ENCODE measurements around the gene MVB12B.

The MVB12B gene

DNA sequence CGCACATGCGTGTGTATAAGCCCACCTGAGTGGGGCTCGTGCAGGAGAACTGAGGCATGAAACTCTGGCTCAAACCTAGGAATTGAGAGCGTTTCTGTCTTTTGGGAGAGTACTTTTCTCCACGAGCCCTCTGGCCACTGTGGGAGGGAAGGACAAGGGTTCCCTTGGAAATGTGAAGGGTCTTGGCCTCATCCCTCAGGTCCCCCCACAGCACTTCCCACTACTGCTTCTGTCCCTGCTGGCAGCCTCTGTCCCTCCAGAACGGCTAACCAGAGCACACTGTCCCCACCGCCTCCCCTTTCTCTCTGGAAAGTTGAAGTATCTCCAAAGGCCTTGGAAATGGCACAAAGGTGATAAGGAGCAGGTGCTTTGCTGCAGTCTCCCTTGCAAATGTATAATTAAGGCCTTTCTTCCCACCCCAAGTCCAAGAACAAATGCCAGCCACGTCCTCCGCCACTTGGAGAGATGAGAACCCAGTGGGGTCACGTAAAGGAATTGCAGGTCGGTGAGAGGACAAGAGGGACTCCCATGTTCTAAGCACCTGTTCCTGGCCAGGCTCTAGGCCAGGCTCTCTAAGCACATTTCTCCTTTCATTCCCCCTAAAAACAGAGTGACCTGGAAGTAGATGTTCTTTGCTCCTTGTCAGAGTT lies 179.2 kb downstream of the MVB12B start:
- no peak overlapping the region for H3K9ac ChIP-seq (ENCODE audit: low read length in 5 of 5)
- H3K27ac ChIP-seq (ENCODE audit: low read depth, low read length) = no peak overlapping the region
- H3K4me1 ChIP-seq (ENCODE audit: control insufficient read depth in 5 of 5, insufficient read depth in 5 of 5, low read length in 5 of 5) = peaks cover 0 to 4% (median 3%) of the 10 kb centered on the region in 5 donors
- no peak overlapping the region for H3K4me3 ChIP-seq (ENCODE audit: low read depth in 1 of 5, low read length in 5 of 5)
- H3K36me3 ChIP-seq (ENCODE audit: control insufficient read depth in 5 of 5, insufficient read depth in 5 of 5, low read length in 5 of 5) = peaks cover 0 to 31% (median 16%) of the 10 kb centered on the region in 5 donors
- no peaks in the 10 kb centered on the region for H3K9me3 ChIP-seq (ENCODE audit: control insufficient read depth in 5 of 5, low read length in 5 of 5)
- peaks cover 0 to 12% (median 6%) of the 10 kb centered on the region in 5 donors for H3K27me3 ChIP-seq (ENCODE audit: control insufficient read depth in 5 of 5, insufficient read depth in 4 of 5, low read length in 5 of 5)

DNA sequence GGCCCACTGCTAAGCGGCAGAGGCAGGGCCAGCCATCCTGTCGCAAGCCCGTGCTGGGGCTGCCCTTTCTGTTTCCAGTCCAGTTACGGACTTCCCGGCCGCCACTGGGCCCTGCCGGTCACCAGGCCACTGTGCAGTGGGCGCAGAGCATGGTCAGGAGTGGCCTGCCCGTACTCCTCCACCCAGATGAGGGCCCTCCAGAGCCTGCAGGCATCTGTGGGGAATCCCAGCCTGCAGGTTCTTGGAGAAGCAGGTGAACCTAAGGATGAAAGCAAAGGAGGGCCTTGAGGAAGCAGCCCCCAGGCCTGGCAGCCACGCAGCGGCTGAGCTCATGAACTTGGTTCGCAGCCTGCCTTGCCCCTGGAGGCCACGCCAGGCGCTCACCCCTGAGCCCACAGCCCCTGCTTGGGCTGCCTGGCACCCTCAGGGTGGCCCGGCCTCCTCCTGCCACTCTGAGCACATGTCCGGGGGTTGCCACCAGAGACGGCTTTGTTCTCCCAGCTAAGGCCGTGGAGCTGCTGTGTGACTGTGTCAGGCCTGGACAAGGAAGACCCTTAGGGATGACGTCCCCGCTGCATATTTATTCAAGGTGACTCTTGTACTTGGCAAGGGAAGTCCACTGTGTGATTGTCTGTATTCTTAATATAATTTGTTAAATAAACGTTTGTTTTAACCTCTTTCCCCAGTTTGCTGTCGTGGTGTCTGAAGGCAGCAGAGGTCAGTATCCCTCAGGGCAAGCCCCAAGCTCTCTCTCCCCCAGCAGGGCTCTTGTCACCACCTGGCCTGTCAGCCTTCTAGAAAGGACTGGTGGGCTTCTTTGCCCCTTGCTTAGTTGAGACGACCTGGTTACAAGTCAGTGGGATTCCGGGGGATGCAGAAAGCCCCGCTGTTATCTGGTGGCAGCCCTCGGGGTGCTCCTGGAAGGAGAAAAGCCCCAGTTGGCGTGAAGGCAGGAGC lies 180.0 kb downstream of the MVB12B start:
- peaks cover 0 to 12% (median 8%) of the 10 kb centered on the region in 5 donors for H3K27me3 ChIP-seq (ENCODE audit: control insufficient read depth in 5 of 5, insufficient read depth in 4 of 5, low read length in 5 of 5)
- H3K36me3 ChIP-seq (ENCODE audit: control insufficient read depth in 5 of 5, insufficient read depth in 5 of 5, low read length in 5 of 5) = peaks cover 0 to 31% (median 16%) of the 10 kb centered on the region in 5 donors
- no peak overlapping the region for H3K4me3 ChIP-seq (ENCODE audit: low read depth in 1 of 5, low read length in 5 of 5)
- no peaks in the 10 kb centered on the region for H3K4me1 ChIP-seq (ENCODE audit: control insufficient read depth in 5 of 5, insufficient read depth in 5 of 5, low read length in 5 of 5)
- no peak overlapping the region for H3K9ac ChIP-seq (ENCODE audit: low read length in 5 of 5)
- no peaks in the 10 kb centered on the region for H3K9me3 ChIP-seq (ENCODE audit: control insufficient read depth in 5 of 5, low read length in 5 of 5)
- H3K27ac ChIP-seq (ENCODE audit: low read depth, low read length) = no peak overlapping the region

DNA sequence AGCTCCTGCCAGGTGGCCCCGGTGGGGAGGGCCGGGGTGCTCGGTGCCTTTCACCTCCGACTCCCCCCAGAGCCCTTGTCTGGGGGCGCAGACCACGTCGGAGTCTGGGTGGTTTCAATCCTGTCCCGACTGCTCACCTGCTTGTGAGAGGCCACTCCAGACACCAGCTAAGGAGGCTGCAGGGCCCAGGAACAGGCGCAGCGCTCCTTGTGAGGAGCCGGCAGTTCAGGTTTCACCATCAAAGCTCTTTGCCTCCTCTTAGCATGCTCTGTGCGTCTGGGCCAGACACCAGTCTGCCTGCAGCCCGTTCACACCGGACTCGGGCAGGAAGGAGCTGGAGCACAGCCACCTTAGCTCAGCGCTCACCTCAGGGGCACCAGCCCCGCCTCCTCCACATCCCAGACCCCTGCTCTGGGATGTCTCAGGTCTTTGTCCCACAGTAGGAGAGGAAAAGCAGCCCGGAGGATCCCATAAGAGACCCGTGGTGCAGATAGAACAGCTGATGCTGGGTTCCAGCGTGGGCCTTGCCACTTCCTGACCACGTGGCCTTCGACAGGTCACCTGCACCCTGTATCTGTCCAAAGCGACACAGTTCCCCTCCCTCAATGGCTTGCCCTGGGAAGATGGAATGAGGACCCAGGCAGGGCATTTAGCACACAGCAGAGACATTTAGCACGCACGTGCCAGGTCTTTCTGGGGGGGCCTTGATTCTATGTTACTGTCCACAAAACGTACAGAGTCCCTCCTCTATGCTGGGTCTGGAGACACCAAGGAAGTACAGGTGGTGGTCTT lies 180.9 kb downstream of the MVB12B start:
- H3K9me3 ChIP-seq (ENCODE audit: control insufficient read depth in 5 of 5, low read length in 5 of 5) = no peaks in the 10 kb centered on the region
- H3K4me1 ChIP-seq (ENCODE audit: control insufficient read depth in 5 of 5, insufficient read depth in 5 of 5, low read length in 5 of 5) = no peaks in the 10 kb centered on the region
- peaks cover 0 to 12% (median 9%) of the 10 kb centered on the region in 5 donors for H3K27me3 ChIP-seq (ENCODE audit: control insufficient read depth in 5 of 5, insufficient read depth in 4 of 5, low read length in 5 of 5)
- peaks cover 0 to 30% (median 16%) of the 10 kb centered on the region in 5 donors for H3K36me3 ChIP-seq (ENCODE audit: control insufficient read depth in 5 of 5, insufficient read depth in 5 of 5, low read length in 5 of 5)
- no peak overlapping the region for H3K4me3 ChIP-seq (ENCODE audit: low read depth in 1 of 5, low read length in 5 of 5)
- H3K9ac ChIP-seq (ENCODE audit: low read length in 5 of 5) = no peak overlapping the region
- no peak overlapping the region for H3K27ac ChIP-seq (ENCODE audit: low read depth, low read length)

GRCh38 chr9:126508171-126508591 lies 181.6 kb downstream of the MVB12B start:
- H3K9ac ChIP-seq (ENCODE audit: low read length in 5 of 5) = no peak overlapping the region
- no peaks in the 10 kb centered on the region for H3K4me1 ChIP-seq (ENCODE audit: control insufficient read depth in 5 of 5, insufficient read depth in 5 of 5, low read length in 5 of 5)
- H3K36me3 ChIP-seq (ENCODE audit: control insufficient read depth in 5 of 5, insufficient read depth in 5 of 5, low read length in 5 of 5) = peaks cover 0 to 23% (median 15%) of the 10 kb centered on the region in 5 donors
- H3K27me3 ChIP-seq (ENCODE audit: control insufficient read depth in 5 of 5, insufficient read depth in 4 of 5, low read length in 5 of 5) = peaks cover 2 to 14% (median 10%) of the 10 kb centered on the region in 5 donors
- H3K4me3 ChIP-seq (ENCODE audit: low read depth in 1 of 5, low read length in 5 of 5) = no peak overlapping the region
- no peaks in the 10 kb centered on the region for H3K9me3 ChIP-seq (ENCODE audit: control insufficient read depth in 5 of 5, low read length in 5 of 5)
- H3K27ac ChIP-seq (ENCODE audit: low read depth, low read length) = no peak overlapping the region

DNA sequence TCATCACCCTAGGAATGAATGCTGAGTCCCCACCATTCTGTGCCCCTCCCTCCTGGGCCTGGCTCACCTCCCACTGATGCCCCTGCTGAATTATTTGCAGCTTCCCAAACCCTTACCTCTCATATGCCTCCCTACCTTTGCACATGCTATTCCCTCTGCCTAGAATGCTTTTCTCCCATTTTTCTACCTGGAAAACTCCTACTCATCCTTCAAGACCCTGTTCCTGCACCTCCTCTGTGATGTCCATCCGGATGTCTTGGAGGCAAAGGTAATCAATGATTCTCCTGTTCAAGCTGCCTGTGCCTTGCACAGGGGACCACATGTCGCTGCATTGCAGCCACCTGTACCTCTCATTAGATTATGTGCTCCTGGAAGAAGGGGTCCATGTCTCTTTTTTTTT lies 182.3 kb downstream of the MVB12B start:
- H3K27me3 ChIP-seq (ENCODE audit: control insufficient read depth in 5 of 5, insufficient read depth in 4 of 5, low read length in 5 of 5) = peaks cover 9 to 22% (median 17%) of the 10 kb centered on the region in 5 donors
- no peak overlapping the region for H3K4me3 ChIP-seq (ENCODE audit: low read depth in 1 of 5, low read length in 5 of 5)

GRCh38 chr9:126509718-126510117 lies 183.1 kb downstream of the MVB12B start:
- Histone ChIP-seq H3K27ac (ENCODE audit: low read depth, low read length) (no peak overlapping the region), H3K27me3 (ENCODE audit: control insufficient read depth in 5 of 5, insufficient read depth in 4 of 5, low read length in 5 of 5) (peaks cover 13 to 26% (median 21%) of the 10 kb centered on the region in 5 donors), H3K36me3 (ENCODE audit: control insufficient read depth in 5 of 5, insufficient read depth in 5 of 5, low read length in 5 of 5) (peaks cover 0 to 8% (median 3%) of the 10 kb centered on the region in 5 donors), H3K4me3 (ENCODE audit: low read depth in 1 of 5, low read length in 5 of 5) (no peak overlapping the region), H3K4me1 (ENCODE audit: control insufficient read depth in 5 of 5, insufficient read depth in 5 of 5, low read length in 5 of 5) (peaks cover 0 to 8% (median 6%) of the 10 kb centered on the region in 5 donors), H3K9ac (ENCODE audit: low read length in 5 of 5) (no peak overlapping the region), H3K9me3 (ENCODE audit: control insufficient read depth in 5 of 5, low read length in 5 of 5) (no peaks in the 10 kb centered on the region)

More for the DNA sequence above, 182.3 kb downstream of the MVB12B start:
- H3K9me3 ChIP-seq (ENCODE audit: control insufficient read depth in 5 of 5, low read length in 5 of 5) = no peaks in the 10 kb centered on the region
- no peak overlapping the region for H3K27ac ChIP-seq (ENCODE audit: low read depth, low read length)
- no peak overlapping the region for H3K9ac ChIP-seq (ENCODE audit: low read length in 5 of 5)
- peaks cover 0 to 16% (median 7%) of the 10 kb centered on the region in 5 donors for H3K36me3 ChIP-seq (ENCODE audit: control insufficient read depth in 5 of 5, insufficient read depth in 5 of 5, low read length in 5 of 5)
- peaks cover 0 to 4% (median 4%) of the 10 kb centered on the region in 5 donors for H3K4me1 ChIP-seq (ENCODE audit: control insufficient read depth in 5 of 5, insufficient read depth in 5 of 5, low read length in 5 of 5)

DNA sequence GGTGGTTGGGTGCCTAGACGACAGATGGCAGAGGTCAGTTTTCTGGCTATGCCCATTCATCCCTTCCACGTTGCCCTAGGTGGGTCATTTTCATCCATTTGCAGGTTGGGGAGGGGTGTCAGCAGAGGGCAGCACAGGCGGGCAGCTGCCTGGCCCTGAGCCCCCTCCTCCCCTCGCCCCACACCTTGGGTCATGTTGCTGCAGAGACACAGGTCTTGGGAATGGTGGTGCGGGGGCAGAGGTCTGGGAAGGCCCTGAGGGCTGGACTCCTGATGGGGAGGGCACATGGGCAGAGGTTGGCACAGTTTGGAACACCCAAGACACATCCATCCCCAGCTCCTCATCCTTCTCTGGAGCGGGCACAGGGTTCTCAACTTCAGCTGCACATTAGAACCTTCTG lies 183.9 kb downstream of the MVB12B start:
- peaks cover 0 to 2% (median 0%) of the 10 kb centered on the region in 5 donors for H3K36me3 ChIP-seq (ENCODE audit: control insufficient read depth in 5 of 5, insufficient read depth in 5 of 5, low read length in 5 of 5)
- H3K4me3 ChIP-seq (ENCODE audit: low read depth in 1 of 5, low read length in 5 of 5) = no peak overlapping the region
- H3K9ac ChIP-seq (ENCODE audit: low read length in 5 of 5) = no peak overlapping the region
- peaks cover 0 to 13% (median 11%) of the 10 kb centered on the region in 5 donors for H3K4me1 ChIP-seq (ENCODE audit: control insufficient read depth in 5 of 5, insufficient read depth in 5 of 5, low read length in 5 of 5)
- peaks cover 19 to 33% (median 29%) of the 10 kb centered on the region in 5 donors for H3K27me3 ChIP-seq (ENCODE audit: control insufficient read depth in 5 of 5, insufficient read depth in 4 of 5, low read length in 5 of 5)
- H3K9me3 ChIP-seq (ENCODE audit: control insufficient read depth in 5 of 5, low read length in 5 of 5) = no peaks in the 10 kb centered on the region
- no peak overlapping the region for H3K27ac ChIP-seq (ENCODE audit: low read depth, low read length)

GRCh38 chr9:126511411-126511810 lies 184.8 kb downstream of the MVB12B start:
- Histone ChIP-seq H3K9me3 (ENCODE audit: control insufficient read depth in 5 of 5, low read length in 5 of 5) (no peaks in the 10 kb centered on the region), H3K27me3 (ENCODE audit: control insufficient read depth in 5 of 5, insufficient read depth in 4 of 5, low read length in 5 of 5) (peaks cover 20 to 37% (median 33%) of the 10 kb centered on the region in 5 donors), H3K4me3 (ENCODE audit: low read depth in 1 of 5, low read length in 5 of 5) (no peak overlapping the region), H3K4me1 (ENCODE audit: control insufficient read depth in 5 of 5, insufficient read depth in 5 of 5, low read length in 5 of 5) (peaks cover 0 to 14% (median 12%) of the 10 kb centered on the region in 5 donors), H3K27ac (ENCODE audit: low read depth, low read length) (no peak overlapping the region), H3K36me3 (ENCODE audit: control insufficient read depth in 5 of 5, insufficient read depth in 5 of 5, low read length in 5 of 5) (no peaks in the 10 kb centered on the region), H3K9ac (ENCODE audit: low read length in 5 of 5) (no peak overlapping the region)

DNA sequence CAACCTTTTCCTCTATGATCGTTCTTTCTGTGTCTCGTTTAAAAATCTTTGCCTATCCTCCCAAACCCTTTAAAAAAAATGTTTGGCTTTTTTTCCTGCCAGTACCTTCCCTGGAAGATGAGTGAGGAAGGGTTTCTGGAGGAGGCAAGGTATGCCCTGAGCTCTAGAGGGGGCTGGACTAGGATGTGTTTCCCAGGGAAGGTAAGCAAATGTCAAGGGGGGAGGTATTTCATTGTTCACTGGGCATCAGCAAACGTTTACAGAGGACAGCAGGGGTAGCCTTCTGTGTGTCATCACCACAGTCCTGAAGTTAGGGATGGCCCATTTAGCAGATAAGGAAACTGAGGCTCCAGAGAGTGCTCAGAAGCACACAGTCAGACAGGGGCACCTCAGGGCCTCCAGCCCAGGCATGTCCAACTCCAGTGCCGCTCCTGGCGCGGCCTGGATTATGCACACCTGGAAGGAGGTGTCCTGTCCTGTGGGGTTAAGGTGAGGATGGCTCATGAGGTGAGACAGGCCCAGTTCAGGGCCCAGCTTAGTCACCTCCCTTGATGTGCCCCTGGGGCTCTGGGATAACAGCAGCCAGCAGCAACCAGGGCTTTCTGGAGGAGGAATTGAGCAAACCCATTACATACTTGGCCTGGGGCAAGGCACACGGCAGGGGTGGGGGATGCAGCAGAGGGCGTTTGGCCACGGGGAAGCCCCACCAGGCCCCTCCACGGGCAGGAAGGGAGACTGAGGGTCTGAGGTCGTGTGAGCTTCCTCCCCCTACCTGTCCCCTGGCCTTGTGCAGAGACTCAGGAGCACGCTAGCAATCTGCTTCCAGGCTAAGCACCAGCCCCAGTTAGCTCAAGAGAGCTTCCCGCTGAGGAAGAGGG lies 186.8 kb downstream of the MVB12B start:
- H3K4me3 ChIP-seq (ENCODE audit: low read depth in 1 of 5, low read length in 5 of 5) = no peak overlapping the region
- no peak overlapping the region for H3K9ac ChIP-seq (ENCODE audit: low read length in 5 of 5)
- H3K27ac ChIP-seq (ENCODE audit: low read depth, low read length) = no peak overlapping the region
- no peaks in the 10 kb centered on the region for H3K9me3 ChIP-seq (ENCODE audit: control insufficient read depth in 5 of 5, low read length in 5 of 5)
- H3K36me3 ChIP-seq (ENCODE audit: control insufficient read depth in 5 of 5, insufficient read depth in 5 of 5, low read length in 5 of 5) = no peaks in the 10 kb centered on the region
- peaks cover 26 to 50% (median 35%) of the 10 kb centered on the region in 5 donors for H3K27me3 ChIP-seq (ENCODE audit: control insufficient read depth in 5 of 5, insufficient read depth in 4 of 5, low read length in 5 of 5)
- H3K4me1 ChIP-seq (ENCODE audit: control insufficient read depth in 5 of 5, insufficient read depth in 5 of 5, low read length in 5 of 5) = peaks cover 4 to 33% (median 26%) of the 10 kb centered on the region in 5 donors
